NCI-H2227 treated with DMSO at 0.1 percent for 48 hours (cell line): ENCODE data around the gene C3orf20.
"Not testable (repeated sequence)": the region's sequence is repeated elsewhere in the genome, so short reads cannot be mapped to it uniquely, and the experiment has no call there.

ENCODE experiments used
- DNase-seq: peaks from one replicate; lab custom pipeline; 2025; lab: John Stamatoyannopoulos, UW

The C3orf20 gene

GRCh38 chr3:14798231-14798630 lies 123.3 kb downstream of the C3orf20 start:
- no peak for DNase-seq

GRCh38 chr3:14799146-14799545 lies 124.2 kb downstream of the C3orf20 start:
- DNase-seq = no peak

- no peak for DNase-seq
Measured at GRCh38 chr3:14801031-14801430, 126.1 kb downstream of the C3orf20 start.

- no peak for DNase-seq
Measured at GRCh38 chr3:14801668-14802380, 126.9 kb downstream of the C3orf20 start.

- no peak for DNase-seq
Measured at GRCh38 chr3:14802381-14802731, 127.4 kb downstream of the C3orf20 start.

- DNase-seq = no peak
Measured at GRCh38 chr3:14803101-14803980, 128.4 kb downstream of the C3orf20 start.

- DNase-seq = no peak
Measured at GRCh38 chr3:14803981-14804834, 129.3 kb downstream of the C3orf20 start.

- DNase-seq = no peak
Measured at GRCh38 chr3:14804835-14805780, 130.2 kb downstream of the C3orf20 start.

GRCh38 chr3:14805961-14806537 lies 131.1 kb downstream of the C3orf20 start:
- no peak for DNase-seq

GRCh38 chr3:14806641-14807263 lies 131.8 kb downstream of the C3orf20 start:
- DNase-seq = no peak

- DNase-seq = no peak
Measured at GRCh38 chr3:14808025-14808424, 133.1 kb downstream of the C3orf20 start.

- DNase-seq = no peak
Measured at GRCh38 chr3:14808502-14809266, 133.7 kb downstream of the C3orf20 start.

GRCh38 chr3:14809611-14810010 lies 134.7 kb downstream of the C3orf20 start:
- DNase-seq = not testable (repeated sequence)

GRCh38 chr3:14810070-14810791 lies 135.3 kb downstream of the C3orf20 start:
- DNase-seq = no peak

- DNase-seq = no peak
Measured at GRCh38 chr3:14810801-14811661, 136.1 kb downstream of the C3orf20 start.

- DNase-seq = no peak
Measured at GRCh38 chr3:14811684-14812083, 136.7 kb downstream of the C3orf20 start.

GRCh38 chr3:14812196-14812790 lies 137.4 kb downstream of the C3orf20 start:
- no peak for DNase-seq
